Smooth muscle cell (in vitro differentiated cells): Measurements from ENCODE around the gene KANSL1. TPM values are rescaled to one million over a fixed set of nuclear protein-coding genes. Genes with fewer than 3 reads are reported as not detected.

Source experiments
- DNase-seq: peaks from one replicate; lab custom pipeline; 2025; ENCODE audit not compliant: unreplicated experiment; lab: John Stamatoyannopoulos, UW
- H2AFZ ChIP-seq: fragments of 200-600 bp; sonication (generic); 2 replicates; pipeline ENCODE4 v1.6.0; 2016; ENCODE audit warnings: antibody characterized with exemption, low read depth, mild to moderate bottlenecking
- H3F3A ChIP-seq: fragments of 200-600 bp; sonication (generic); 2 replicates; pipeline ENCODE4 v1.6.0; 2017; ENCODE audit warnings: antibody characterized with exemption, low read depth
- H3K27ac ChIP-seq: fragments of 200-600 bp; sonication (generic); 2 replicates; pipeline ENCODE4 v1.5.1; 2016; ENCODE audit warnings: low read depth, mild to moderate bottlenecking
- H3K27me3 ChIP-seq: fragments of 200-600 bp; sonication (generic); 2 replicates; pipeline ENCODE4 v1.6.1; 2016; ENCODE audit warnings: low read depth, mild to moderate bottlenecking
- H3K36me3 ChIP-seq: fragments of 200-600 bp; sonication (generic); 2 replicates; pipeline ENCODE4 v1.5.1; 2016; ENCODE audit warnings: low read depth
- H3K4me1 ChIP-seq: fragments of 200-600 bp; sonication (generic); 2 replicates; pipeline ENCODE4 v1.5.1; 2016; ENCODE audit warnings: low read depth
- H3K4me2 ChIP-seq: fragments of 200-600 bp; sonication (generic); 2 replicates; pipeline ENCODE4 v1.6.0; 2016; ENCODE audit warnings: mild to moderate bottlenecking
- H3K4me3 ChIP-seq: fragments of 200-600 bp; sonication (generic); 2 replicates; pipeline ENCODE4 v1.5.1; 2016; ENCODE audit warnings: mild to moderate bottlenecking
- H3K79me2 ChIP-seq: fragments of 200-600 bp; sonication (generic); 2 replicates; pipeline ENCODE4 v1.6.0; 2016; ENCODE audit warnings: low read depth, mild to moderate bottlenecking
- H3K9ac ChIP-seq: fragments of 200-600 bp; sonication (generic); 2 replicates; pipeline ENCODE4 v1.6.0; 2016; ENCODE audit warnings: low read depth
- H3K9me3 ChIP-seq: fragments of 200-600 bp; sonication (generic); replicated peaks from 2 replicates; pipeline ENCODE4 v1.5.1; 2016; ENCODE audit warnings: low read depth
- H4K20me1 ChIP-seq: fragments of 200-600 bp; sonication (generic); 2 replicates; pipeline ENCODE4 v1.6.0; 2016; ENCODE audit warnings: low read depth
- CTCF ChIP-seq: fragments of 200-600 bp; sonication (generic); IDR thresholded peaks from 2 replicates; pipeline ENCODE4 v1.5.1; 2017; ENCODE audit warnings: borderline replicate concordance, mild to moderate bottlenecking, antibody characterized with exemption; ENCODE audit not compliant: insufficient read depth, poor library complexity, severe bottlenecking
- WGBS: methylation state at CpG from one replicate; pipeline ENCODE4 v1.1.7; 2016; ENCODE audit warnings: low lambda C conversion rate; 5-methylcytosine and 5-hydroxymethylcytosine counted together
- polyA plus RNA-seq: library from polyadenylated mRNA; unstranded; fragments of >200 nt; fragmentation: Nextera tagmentation; extraction: Ambion mirVana; gene quantifications from 2 replicates; pipeline ENCODE4 v1.2.1, GENCODE V29; 2016
- total RNA-seq: library from RNA; depleted of rRNA; stranded (reverse); fragments of >200 nt; gene quantifications from 2 replicates; pipeline ENCODE4 v1.2.3, GENCODE V29; 2014

KANSL1 gene
- total and polyA plus RNA-seq, 2 experiments from 2014 or later = 16.9 to 69.7 TPM

GRCh38 chr17:46118964-46119363 is 74.3 kb downstream of the KANSL1 start:
- no peak overlapping the region for H3K9ac ChIP-seq
- H3K4me1 ChIP-seq = peaks cover 34% of the 10 kb centered on the region
- H3K27me3 ChIP-seq = no peaks in the 10 kb centered on the region
- TF ChIP-seq CTCF = no peak
- H2AFZ ChIP-seq = no peak overlapping the region
- H3F3A ChIP-seq = peaks cover 19% of the 10 kb centered on the region
- H4K20me1 ChIP-seq = peaks cover 100% of the 10 kb centered on the region
- H3K4me2 ChIP-seq = no peak overlapping the region
- H3K4me3 ChIP-seq = no peak overlapping the region
- peaks cover 97% of the 10 kb centered on the region for H3K79me2 ChIP-seq
- H3K9me3 ChIP-seq = no peaks in the 10 kb centered on the region
- 87% methylated on average over 5 of the region's 5 CpGs for WGBS
- DNase-seq = no peak
- no peaks in the 10 kb centered on the region for H3K36me3 ChIP-seq
- no peak overlapping the region for H3K27ac ChIP-seq

- H2AFZ ChIP-seq = no peak overlapping the region
- peaks cover 19% of the 10 kb centered on the region for H3F3A ChIP-seq
- H3K27ac ChIP-seq = no peak overlapping the region
- H3K36me3 ChIP-seq = no peaks in the 10 kb centered on the region
- H3K4me3 ChIP-seq = no peak overlapping the region
- H3K4me2 ChIP-seq = no peak overlapping the region
- no peak for TF ChIP-seq CTCF
- H3K4me1 ChIP-seq = peaks cover 27% of the 10 kb centered on the region
- peaks cover 100% of the 10 kb centered on the region for H4K20me1 ChIP-seq
- H3K27me3 ChIP-seq = no peaks in the 10 kb centered on the region
- WGBS = 33% methylated on average over 5 of the region's 5 CpGs
- no peaks in the 10 kb centered on the region for H3K9me3 ChIP-seq
- DNase-seq = no peak
- H3K79me2 ChIP-seq = peaks cover 97% of the 10 kb centered on the region
- no peak overlapping the region for H3K9ac ChIP-seq
Observed at GRCh38 chr17:46117850-46118696, 75.2 kb downstream of the KANSL1 start.

GRCh38 chr17:46117117-46117516 is 76.1 kb downstream of the KANSL1 start:
- 88% methylated on average over 3 of the region's 3 CpGs for WGBS
- peaks cover 100% of the 10 kb centered on the region for H4K20me1 ChIP-seq
- TF ChIP-seq CTCF = no peak

More at GRCh38 chr17:46117117-46117516, 76.1 kb downstream of the KANSL1 start:
- Histone ChIP-seq H3K9me3 (no peaks in the 10 kb centered on the region), H3K4me1 (peaks cover 22% of the 10 kb centered on the region), H3K4me2 (peak overlapping the region; percentile 13), H3F3A (peaks cover 19% of the 10 kb centered on the region), H3K27me3 (no peaks in the 10 kb centered on the region), H3K36me3 (no peaks in the 10 kb centered on the region), H3K27ac (no peak overlapping the region), H2AFZ (no peak overlapping the region), H3K9ac (no peak overlapping the region), H3K4me3 (no peak overlapping the region), H3K79me2 (peaks cover 96% of the 10 kb centered on the region)
- no peak for DNase-seq
